ENCODE data around the gene SIK3. TPM values are rescaled to one million over a fixed set of nuclear protein-coding genes. Genes with fewer than 3 reads are reported as not detected.
A peak's percentile ranks its signal among the peaks of the same experiment; 100 is the strongest.

The SIK3 gene
- total and polyA plus RNA-seq, 2 donors (not counting 3 experiments of a cell fraction or from before 2014, with no cell fraction given): 10.3 to 21.3 TPM

GRCh38 chr11:116931206-116931953 is 166.8 kb downstream of the SIK3 start:
- H3K27me3 ChIP-seq (ENCODE audit: control insufficient read depth in 2 of 2, insufficient read depth in 2 of 2, low read length in 2 of 2): no peaks in the 10 kb centered on the region
- no peak for TF ChIP-seq FOS (IDR thresholded peaks at IDR 0.05; ENCODE audit: borderline replicate concordance, insufficient read depth, low read length)
- TF ChIP-seq POLR2AphosphoS5 (IDR thresholded peaks at IDR 0.05; ENCODE audit: insufficient read depth, low read depth, low read length): no peak
- TF ChIP-seq GATA2 (IDR thresholded peaks at IDR 0.05; ENCODE audit: insufficient read depth, insufficient read length, low read depth, low read length): no peak
- no peak for TF ChIP-seq CTCF (IDR thresholded peaks at IDR 0.05; ENCODE audit: extremely low read depth in 1 of 2, insufficient read depth in 1 of 2, low read depth in 1 of 2, low read length in 2 of 2)
- no peak for TF ChIP-seq EZH2 (IDR thresholded peaks at IDR 0.05; ENCODE audit: borderline replicate concordance, low read depth, low read length, severe bottlenecking)
- TF ChIP-seq JUN (IDR thresholded peaks at IDR 0.05; ENCODE audit: borderline replicate concordance, insufficient read depth, insufficient read length, low read depth): no peak
- no peak for TF ChIP-seq MYC (IDR thresholded peaks at IDR 0.05; ENCODE audit: low read depth, low read length)
- no peak for TF ChIP-seq MAX (IDR thresholded peaks at IDR 0.05; ENCODE audit: insufficient read depth, insufficient read length)
- no peak overlapping the region for H3K9ac ChIP-seq (replicated peaks; ENCODE audit: extremely low read depth, insufficient read depth, low read length)
- POLR2A ChIA-PET: no interaction called here
- no peaks in the 10 kb centered on the region for H3K36me3 ChIP-seq (ENCODE audit: control insufficient read depth in 2 of 2, extremely low read depth in 1 of 2, insufficient read depth in 2 of 2, low read length in 2 of 2)
- no peak overlapping the region for H3K4me3 ChIP-seq (replicated peaks in 1 of 3; ENCODE audit: insufficient read depth in 1 of 3, low read depth in 1 of 3, low read length in 3 of 3)
- CTCF ChIA-PET: interaction anchor here (0.6 kb wide), 1 partner anchor 30 kb away, joined by 3 read pairs; no protein-coding TSS in a partner anchor
- dilution Hi-C loops (cut with MboI; ENCODE audit: extremely low pct_ligation_motif_present, low sequenced_read_pairs) (no loop called here), intact Hi-C loops (cut with micrococcal nuclease) (no loop called here)
- DNase-seq (ENCODE audit: low read depth, low spot score) (peak; percentile 16), FAIRE-seq (no peak)
- no peaks in the 10 kb centered on the region for H3K4me1 ChIP-seq (ENCODE audit: control insufficient read depth, extremely low read depth, insufficient read depth, low read length)
- H2AFZ ChIP-seq (ENCODE audit: low read depth, low read length): no peak overlapping the region
- H3K9me1 ChIP-seq (replicated peaks; ENCODE audit: control insufficient read depth, extremely low read depth, insufficient read depth, low read length): no peaks in the 10 kb centered on the region
- H3K9me3 ChIP-seq (replicated peaks; ENCODE audit: control insufficient read depth, insufficient read depth, low read length): no peaks in the 10 kb centered on the region
- H3K4me2 ChIP-seq (ENCODE audit: insufficient read depth, low read length): no peak overlapping the region
- no peaks in the 10 kb centered on the region for H3K79me2 ChIP-seq (ENCODE audit: control insufficient read depth, insufficient read depth, low read length)
- no TSS peak for BruUV-seq (replicated peaks)
- H3K27ac ChIP-seq (ENCODE audit: insufficient read depth, low read depth, low read length): no peak overlapping the region
- no peaks in the 10 kb centered on the region for H4K20me1 ChIP-seq (replicated peaks; ENCODE audit: control insufficient read depth, extremely low read depth, insufficient read depth, low read length)

Measured in endothelial cell of umbilical vein (primary cell).